ENCODE results near the gene KRTAP5-6.
"Not testable (repeated sequence)": the region's sequence is repeated elsewhere in the genome, so short reads cannot be mapped to it uniquely, and the experiment has no call there.

KRTAP5-6 gene

DNA sequence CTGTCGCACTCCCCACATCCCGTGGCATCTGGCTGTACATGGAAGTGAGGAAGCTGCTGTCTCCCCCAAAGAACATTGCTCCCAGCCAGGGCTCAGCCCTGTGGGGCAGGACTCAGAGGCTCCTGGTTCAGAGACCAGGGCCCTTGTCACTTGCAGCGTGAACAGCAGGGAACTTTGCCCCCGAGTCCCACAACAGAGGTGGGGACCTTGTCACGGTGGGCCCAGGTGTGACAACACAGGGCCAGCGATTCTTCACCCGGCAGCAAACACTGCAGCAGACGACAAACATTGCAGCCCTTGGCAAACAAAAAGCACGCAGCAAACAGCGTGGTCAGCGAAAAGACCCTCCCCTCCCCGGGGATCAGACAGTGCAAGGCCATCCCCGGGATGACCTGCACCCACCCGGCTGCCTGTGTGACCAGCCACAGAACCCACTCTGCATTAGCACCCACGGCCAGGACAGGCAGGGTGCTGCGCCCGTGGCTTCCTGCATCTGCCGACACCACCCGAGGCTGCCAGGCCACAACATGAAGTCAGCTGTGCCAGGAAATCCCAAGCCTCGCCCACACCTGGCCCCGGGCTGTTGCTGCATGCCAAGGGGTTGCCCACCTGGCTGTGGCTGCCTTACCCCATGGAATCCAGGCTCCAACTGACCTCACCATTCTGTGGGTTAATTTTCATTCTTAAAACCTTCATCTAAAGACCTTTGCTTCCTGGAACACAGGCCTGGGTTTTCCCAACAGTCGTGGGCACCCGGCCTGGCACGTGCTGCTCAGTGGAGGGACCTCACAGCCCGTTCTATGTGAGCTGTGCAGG, 35.3 kb upstream of the KRTAP5-6 start:
- not testable (repeated sequence) for DNase-seq

DNA sequence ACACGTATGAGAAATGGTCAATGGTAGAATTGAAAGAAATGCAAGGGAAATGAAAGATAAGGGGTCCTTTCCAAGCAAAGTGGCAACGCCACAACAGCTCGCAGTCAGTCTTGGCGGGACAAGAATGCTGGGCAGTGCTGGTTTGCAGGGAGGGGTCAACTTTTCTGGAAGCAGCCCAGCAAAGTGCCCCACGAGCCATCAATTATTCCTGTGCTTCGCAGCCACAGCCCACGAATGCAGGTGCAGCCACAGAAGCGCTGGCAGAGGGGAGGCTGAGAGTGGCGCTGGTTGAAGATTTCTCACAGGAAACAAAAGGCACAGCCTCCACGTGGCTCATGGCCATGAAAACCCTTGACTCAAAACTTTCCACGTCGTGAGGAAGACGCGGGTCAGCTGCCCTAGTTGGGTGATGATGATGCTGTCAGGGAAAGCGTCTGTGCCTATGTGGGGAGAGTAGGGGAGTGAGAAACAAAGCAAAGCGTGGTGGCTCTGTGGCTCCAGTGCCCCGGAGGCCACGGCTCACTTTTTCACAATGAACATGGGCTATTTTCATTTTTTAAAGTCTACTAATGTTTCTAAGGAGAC, 34.2 kb upstream of the KRTAP5-6 start:
- DNase-seq, result not testable (repeated sequence)

DNA sequence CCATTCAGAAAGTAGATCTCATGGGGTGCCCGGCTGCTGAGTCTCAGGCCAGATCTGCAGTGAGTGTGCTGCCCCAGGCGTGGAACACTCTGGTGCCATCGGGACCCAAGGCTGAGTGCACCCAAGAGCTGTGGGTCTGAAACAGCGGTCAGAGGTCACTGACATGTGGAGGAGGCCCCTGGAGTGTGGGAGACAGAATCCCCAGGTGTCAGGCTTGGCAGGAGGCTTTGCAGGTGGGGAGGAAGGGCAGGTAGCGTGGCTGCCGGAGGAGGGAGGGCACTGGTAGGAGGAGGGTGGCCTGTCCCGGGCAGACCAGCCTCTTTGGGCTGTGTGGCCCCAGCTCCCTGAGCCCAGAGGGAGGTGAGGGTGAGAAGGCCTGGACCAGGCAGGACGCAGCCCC, 31.7 kb upstream of the KRTAP5-6 start:
- DNase-seq, result no peak

DNA sequence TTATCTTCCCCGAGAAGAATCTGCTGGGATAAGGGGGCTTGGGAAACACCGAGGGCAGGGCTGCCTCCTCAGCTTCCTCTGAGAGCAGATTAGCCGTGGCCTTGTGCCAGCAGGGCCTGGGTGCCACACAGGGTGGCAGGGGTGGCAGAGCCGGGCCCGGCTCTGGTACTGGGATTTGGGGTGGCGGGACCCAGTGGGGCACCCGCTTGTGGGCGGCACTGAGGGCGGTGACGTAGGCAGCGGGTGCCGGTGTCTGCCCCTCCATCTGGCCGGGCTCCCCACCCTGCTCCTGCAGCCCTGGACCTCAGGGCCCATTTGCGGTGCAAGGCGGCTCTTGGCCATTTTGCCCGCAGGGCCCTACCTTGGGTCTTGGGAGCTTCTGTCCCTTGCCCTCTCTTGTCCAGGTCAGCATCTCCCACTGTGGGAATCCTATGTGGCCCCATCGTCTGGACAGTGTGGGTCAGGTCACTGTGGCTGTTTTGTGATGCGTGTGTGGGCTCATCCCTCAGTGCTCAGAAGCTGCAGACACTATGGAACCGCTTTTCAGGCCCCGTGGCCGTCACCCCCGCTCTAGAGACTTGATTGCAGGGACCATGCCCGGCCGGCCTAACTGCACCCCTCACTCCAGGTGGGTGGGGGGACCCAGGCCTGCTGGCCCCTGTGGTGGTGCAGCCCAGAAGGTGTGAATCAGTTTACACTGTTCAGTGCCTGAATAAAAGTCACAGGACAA, 29.7 kb upstream of the KRTAP5-6 start:
- DNase-seq, result no peak

DNA sequence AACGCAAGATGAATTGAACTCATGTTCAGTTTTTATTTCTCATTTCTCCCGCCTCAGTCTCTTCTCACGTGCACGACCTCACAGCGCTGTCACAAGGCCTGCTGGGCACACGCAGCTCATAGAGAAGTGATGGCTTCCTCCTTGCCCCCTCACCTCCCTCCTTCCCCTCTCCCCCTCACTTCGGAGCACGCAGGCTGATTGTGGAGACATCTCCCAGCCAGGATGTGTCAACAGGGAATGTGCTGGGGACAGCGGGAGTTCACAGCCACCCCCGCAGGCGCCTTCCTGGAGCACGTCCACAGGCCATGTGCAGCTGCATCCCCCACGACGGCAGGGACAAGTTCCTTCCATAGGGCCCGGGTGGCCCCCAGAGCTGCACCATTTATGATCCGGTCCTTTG, 29.1 kb upstream of the KRTAP5-6 start:
- no peak for DNase-seq

DNA sequence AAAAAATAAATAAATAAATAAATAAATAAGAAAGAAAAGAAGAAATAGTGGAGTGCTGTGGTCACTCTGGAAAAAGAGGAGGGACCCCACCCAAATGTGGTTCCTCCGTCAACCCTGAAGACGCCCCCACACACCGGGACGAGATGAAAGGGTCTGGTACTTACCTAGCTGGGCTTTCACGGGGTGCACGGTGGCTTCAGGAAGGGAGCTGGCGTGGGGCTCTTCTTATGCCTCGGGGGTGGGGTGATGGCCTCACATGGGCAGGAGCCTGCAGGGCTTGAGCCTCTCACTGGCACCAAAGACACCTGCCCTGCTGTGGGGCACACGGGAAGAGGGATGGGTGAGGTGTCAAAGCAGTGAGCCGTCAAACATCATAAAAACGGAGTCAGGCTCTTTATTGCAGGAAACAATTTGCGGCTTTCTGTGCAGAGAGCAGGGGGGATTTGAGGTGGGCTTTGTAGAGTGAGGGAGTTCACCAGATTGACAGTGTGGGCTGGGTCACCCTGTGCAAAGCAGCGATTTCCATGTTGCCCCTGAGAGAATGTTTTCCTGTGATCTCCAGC, 28.0 kb upstream of the KRTAP5-6 start:
- DNase-seq, result no peak

DNA sequence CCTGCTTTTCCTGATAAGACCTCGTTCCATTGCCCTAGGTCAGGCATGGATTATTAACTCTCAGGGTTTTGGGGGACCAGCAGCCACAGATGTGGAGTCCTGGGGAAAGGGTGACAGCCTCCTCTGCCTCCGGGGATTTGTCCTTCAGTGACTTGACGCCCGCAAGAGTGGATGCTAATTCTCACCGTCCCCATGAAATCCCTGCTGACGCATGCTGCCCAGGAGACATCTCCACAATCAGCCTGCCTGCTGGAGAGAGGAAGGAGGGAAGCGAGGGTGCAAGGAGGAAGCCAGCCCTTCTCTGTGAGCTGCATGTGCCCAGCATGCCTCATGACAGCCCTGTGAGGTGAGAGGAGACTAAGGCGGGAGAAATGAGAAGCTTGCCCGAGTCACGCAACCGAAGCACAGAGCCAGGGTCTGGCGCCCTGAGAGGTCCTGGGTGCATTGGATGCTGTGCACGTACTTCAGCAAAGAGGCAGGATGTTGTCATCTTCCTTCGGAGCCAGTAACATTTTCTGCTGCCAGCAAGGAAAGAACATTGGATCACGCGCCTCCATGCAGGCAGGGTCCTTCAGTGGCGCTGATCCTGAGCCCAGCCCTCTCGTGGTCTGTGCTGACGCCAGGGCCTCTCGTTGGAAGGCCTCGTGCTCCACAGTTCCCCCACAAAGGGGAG, 27.3 kb upstream of the KRTAP5-6 start:
- no peak for DNase-seq

DNA sequence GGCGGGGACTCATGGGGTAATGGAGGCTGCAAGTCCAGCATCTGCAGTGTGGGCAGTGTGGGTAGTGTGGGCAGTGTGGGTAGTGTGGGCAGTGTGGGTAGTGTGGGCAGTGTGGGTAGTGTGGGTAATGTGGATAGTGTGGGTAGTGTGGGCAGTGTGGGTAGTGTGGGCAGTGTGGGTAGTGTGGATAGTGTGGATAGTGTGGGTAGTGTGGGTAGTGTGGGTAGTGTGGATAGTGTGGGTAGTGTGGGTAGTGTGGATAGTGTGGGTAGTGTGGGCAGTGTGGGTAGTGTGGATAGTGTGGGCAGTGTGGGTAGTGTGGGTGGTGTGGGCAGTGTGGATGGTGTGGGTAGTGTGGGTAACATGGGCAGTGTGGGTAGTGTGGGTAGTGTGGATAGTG, 26.5 kb upstream of the KRTAP5-6 start:
- DNase-seq, result not testable (repeated sequence)

DNA sequence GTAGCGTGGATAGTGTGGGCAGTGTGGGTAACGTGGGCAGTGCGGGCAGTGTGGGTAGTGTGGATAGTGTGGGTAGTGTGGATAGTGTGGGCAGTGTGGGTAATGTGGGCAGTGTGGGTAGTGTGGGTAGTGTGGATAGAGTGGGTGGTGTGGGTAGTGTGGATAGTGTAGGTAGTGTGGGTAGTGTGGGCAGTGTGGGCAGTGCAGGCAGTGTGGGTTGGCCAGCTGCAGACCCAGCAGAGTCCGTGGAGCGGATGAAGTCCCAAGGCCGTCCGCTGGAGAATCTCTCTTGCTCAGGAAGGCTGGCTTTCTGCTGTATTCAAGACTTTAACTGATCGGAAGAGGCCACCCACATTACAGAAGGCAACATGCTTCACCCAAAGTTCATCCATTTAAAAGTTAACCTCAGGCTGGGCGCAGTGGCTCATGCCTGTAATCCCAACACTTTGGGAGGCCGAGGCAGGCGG, 26.1 kb upstream of the KRTAP5-6 start:
- no peak for DNase-seq

DNA sequence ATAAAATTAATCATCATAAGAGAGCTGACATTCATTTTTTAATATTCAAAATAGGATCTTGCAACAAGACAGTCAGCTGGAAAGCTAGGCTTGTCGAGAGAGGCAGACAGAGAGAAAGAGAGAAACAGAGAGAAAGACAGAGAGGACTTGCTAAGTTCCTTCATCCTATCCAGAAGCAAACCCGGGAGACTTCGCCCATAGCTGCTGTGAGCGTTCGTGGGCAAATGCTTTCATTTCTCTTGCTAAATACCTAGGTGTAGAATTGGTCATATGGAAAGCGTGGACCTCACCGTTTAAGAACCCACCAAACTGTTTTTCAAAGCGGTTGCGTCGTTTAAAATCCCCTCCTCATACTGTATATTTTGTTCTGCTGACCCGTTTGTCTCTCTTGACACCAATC, 25.3 kb upstream of the KRTAP5-6 start:
- no peak for DNase-seq

DNA sequence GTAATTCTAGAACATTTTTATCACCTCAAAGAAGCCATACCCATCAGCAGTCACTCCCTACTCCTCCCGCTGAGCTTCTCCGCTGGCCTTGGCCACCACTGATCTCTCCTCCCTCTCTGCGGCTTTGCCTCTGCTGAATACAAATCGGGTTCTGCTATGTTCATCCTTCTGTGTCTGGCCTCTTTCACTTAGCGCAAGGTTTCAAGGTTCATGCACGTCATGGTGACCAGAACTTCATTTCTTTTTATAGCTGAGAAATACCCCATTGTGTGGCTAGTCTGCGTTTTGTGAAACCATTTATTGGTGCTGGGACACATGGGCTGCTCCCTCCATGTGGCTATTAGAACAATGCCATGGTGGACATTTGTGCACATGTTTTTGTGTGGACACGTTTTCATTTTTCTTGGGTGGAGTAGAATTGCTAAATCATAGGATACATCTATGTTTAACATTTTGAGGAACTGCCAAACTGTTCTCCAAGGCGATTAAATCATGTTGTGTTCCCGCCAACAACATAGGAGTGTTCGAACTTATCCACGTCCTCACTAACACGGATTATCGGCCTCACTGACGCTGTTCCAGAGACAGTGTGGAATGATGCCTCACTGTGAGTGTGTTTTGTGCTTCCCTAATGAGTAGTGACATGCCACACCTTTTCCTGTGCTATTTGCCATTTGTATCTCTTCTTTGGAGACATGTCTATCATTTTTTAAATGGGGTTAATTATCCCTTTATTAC, 24.2 kb upstream of the KRTAP5-6 start:
- no peak for DNase-seq

DNA sequence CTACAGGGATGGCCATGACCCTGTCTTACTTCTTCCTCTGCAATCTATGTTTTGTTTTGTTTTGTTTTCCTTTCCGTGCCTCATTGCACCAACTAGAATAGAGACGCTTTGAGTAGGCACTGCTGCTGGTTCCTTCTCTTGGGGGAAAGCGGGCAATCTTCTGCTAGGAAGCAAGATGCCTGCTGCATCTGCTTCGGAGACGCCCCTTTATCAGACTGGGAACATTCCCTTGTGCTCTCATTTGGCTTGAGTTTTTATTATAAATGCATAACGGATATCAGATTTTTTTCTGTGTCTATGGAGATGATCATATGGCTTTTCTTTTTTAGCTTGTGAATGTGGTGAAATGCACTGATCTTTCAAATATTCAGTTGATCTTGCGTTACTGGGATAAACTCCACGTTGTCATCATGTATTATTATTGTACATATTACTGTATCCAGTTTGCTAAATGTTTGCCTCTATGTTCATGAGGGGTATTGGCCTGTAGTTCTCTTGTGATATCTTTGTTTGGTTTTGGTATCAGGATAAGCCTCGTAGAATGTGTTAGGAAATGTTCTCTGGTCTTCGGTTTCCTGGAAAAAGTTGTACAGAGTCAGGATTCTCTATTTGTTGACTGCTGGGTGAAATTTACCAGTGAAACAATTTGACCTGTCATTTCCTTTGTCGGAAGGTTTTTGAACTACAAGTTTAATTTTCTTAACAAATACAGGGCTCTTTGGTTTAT, 23.4 kb upstream of the KRTAP5-6 start:
- no peak for DNase-seq

DNA sequence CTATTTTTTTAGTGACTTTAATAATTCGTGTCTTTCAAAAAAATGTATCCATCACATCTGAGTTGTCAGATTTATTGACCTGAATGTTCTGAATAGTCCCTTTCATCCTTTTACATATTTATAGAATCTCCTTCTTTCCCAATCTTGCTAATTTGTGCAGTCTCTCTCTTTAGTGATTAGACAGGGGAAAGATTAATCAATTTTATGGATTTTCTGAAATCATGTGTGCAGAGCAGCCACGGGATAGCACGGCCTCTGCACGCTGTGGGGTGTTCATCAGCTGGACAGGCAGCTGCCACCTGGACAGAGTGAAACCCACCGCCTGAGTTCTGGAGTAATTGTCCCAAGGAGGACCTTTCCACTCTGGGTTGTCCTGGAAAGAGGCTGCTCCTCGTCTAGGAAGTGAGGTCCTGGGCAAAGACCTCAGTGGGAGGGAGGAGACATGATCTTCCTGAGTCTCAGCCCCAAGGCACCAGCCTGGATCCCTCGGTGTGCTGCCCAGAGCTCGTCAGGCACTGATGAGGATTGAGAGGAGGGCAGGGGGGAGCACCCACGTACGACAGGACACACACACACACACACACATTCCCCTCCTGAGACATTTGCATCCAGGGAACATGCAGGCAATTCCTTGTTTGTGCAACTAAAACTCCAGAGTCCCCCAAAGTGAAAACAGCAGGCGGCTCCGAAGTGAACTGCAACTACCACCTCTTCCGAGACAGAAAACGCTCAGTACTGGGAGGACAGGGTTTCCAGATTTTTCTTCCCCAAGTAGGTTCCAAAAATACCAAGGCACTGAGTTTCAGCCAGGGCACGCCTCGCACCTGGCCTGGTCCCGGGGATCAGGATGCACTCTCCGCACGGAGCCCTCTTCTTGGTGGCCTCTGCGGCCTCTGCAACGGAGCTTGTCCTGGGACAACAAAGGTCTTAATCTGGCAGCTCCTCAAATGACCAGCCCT, 22.5 kb upstream of the KRTAP5-6 start:
- DNase-seq, result no peak

DNA sequence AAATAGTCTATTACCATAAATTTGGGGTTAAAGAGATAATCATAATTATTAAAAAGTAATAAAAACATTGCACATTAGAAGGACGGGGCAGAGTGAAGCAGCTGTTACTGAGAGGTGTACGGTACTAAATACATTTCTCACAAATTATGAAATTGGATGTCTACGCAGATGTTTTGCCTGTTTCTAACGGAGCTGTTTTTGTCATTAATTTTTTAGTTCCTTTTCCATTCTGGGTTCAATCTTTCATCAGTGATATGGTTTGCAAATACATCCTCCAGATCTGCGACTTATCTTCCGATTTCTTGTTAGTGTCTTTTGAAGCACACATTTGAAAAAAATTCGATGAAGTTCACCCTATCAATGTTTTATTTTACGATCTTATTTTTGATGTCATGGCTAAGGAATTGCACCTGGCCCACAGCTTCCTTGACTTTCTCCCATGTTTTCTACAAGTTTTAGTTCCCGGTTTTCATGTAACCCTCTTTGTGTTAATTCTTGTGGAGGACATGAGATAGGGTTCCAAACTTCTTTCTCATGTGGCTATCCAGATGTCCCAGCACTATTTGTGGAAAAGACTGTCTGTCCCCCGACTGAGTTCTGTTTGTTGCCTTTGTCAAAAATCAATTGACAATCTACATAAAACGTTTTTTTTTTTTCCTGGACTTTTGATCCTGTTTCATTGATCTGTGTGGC, 21.3 kb upstream of the KRTAP5-6 start:
- DNase-seq, result no peak

DNA sequence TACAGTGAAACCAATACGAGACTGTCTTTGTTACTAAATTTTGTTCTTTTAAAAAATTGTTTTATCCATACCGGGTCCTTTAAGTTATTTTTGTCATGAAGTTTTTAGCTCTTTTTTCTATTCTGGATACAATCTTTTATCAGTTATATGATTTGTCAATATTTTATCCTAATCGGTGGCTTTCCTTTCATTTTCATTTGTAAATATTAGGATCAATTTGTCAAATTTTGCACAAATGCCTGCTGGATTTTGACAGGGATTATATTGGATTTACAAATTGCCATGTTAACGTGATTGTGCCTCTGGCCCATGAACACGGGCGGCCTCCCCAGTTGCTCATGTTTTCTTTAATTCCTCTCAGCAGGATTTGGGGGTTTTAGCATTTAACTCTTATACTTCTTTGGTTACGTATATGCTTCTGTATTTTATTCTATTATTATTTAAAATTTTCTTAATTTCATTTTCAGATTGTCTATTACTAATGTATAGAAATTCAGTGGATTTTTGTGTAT, 20.7 kb upstream of the KRTAP5-6 start:
- no peak for DNase-seq

DNA sequence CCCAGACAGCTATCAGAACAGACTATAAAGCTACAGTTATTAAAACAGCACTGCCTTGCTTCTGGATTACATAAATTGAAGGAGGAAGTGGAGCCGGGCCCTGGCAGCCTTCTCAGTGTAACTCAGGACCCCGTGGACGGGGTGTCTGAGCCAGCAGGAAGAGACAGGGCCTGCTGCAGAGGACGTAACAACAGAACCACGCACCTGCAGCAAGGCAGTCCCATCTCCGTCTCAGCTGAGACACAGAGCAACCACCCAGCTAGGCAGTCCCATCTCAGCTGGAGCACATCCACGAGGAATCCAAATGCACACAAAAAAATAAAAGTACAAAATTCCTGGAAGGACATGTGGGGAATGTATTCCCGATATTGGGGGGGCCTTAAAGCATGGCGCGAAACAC, 17.1 kb upstream of the KRTAP5-6 start:
- no peak for DNase-seq

DNA sequence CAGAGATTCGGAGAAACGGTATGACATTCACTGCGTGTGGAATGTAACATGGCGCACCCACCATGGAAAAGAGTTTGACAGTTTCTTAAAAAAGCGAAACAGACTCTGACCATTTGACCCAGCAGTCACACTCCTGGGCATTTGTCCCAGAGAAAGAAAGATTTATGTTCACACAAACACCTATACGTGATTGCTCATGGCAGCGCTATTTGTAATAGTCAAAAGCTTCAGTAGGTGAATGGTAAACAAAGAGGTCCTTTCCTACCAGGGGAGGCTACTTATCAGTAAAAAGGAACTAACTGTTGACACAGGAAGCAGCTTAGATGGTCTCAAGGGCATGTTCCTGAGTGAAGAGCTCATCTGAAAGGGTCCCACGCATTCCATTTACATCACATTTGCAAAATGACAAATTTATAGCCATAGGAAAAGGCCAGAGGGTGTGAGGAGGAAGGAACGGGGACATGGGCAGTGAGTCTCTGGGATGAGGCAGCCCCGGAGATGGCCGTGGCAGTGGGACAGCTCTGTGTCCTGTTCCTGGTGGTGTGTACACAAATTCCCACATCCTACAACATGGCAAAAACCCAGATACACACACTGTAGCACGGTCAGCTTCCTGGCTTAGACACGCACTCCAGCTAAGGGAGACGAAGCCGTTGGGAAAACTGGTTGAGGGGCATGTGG, 14.6 kb upstream of the KRTAP5-6 start:
- DNase-seq, result no peak

DNA sequence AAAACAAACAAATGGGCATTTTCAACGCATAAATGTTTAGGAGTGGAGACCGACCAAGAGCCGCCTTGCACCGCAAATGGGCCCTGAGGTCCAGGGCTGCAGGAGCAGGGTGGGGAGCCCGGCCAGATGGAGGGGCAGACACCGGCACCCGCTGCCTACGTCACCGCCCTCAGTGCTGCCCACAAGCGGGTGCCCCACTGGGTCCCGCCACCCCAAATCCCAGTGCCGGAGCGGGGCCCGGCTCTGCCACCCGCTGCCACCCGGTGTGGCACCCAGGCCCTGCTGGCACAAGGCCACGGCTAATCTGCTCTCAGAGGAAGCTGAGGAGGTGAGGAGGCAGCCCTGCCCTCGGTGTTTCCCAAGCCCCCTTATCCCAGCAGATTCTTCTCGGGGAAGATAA, 13.8 kb upstream of the KRTAP5-6 start:
- DNase-seq, result not testable (repeated sequence)

Data from inflammatory macrophage treated with lipopolysaccharide for 1 hour (primary cell).